Measurements from ENCODE around the gene C17orf107.

C17orf107 gene

GRCh38 chr17:4933646-4934045 lies 34.3 kb downstream of the C17orf107 start:
- no peak for DNase-seq

DNA sequence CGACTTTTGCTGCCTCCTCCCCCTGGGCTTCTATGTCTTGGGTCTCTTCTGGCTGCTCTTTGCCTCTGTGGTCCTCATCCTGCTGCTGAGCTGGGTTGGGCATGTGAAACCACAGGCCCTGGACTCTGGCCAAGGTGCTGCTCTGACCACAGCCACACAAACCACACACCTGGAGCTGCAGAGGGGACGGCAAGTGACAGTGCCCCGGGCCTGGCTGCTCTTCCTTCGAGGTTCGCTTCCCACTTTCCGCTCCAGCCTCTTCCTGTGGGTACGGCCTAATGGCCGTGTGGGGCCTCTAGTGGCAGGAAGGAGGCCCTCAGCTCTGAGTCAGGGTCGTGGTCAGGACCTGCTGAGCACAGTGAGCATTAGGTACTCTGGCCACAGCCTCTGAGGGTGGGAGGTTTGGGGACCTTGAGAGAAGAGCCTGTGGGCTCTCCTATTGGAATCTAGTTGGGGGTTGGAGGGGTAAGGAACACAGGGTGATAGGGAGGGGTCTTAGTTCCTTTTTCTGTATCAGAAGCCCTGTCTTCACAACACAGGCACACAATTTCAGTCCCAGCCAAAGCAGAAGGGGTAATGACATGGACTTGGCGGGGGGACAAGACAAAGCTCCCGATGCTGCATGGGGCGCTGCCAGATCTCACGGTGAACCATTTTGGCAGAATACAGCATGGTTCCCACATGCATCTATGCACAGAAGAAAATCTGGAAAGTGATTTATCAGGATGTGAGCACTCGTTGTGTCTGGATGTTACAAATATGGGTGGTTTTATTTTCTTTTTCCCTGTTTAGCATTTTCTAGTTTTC lies 35.0 kb downstream of the C17orf107 start:
- no peak for DNase-seq

DNA sequence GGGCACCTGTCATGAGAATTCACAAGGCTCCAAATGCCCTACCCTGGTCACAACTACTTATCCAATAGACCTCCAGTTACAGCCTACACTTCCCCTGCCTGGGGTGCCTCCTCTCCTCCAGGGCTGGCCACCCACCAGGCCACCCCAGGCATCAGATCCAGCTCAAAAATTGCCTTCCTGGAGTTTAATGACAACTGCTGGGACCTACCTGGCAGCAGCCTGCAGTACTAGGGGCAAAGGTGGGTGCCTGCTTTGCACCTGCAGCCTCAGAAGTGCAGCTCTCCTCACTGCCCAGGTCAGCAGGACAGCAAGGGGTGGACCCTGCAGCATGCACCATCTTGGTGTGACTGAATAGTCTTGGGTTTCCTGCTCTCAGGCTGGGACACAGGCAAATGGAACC lies 36.3 kb downstream of the C17orf107 start:
- no peak for DNase-seq

DNA sequence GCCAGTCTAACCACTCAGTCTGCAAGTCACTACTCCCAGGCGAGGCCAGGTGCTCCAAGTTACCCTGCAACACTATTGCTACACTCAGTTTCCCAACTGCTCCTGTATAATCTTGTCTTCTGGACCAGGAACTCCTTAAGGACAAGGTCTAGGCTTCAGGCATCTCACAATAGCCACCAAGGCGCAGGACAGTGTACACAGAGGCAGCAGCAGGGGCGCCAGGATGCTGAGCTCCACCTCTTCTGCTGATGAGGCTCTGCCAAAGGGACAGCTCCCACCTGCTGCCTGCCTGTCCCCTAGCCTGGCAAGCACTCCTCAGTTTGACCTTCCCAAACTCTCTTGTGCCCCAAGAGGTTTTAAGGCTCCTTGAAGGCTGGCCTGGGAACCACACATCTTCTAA lies 37.1 kb downstream of the C17orf107 start:
- DNase-seq, result no peak

DNA sequence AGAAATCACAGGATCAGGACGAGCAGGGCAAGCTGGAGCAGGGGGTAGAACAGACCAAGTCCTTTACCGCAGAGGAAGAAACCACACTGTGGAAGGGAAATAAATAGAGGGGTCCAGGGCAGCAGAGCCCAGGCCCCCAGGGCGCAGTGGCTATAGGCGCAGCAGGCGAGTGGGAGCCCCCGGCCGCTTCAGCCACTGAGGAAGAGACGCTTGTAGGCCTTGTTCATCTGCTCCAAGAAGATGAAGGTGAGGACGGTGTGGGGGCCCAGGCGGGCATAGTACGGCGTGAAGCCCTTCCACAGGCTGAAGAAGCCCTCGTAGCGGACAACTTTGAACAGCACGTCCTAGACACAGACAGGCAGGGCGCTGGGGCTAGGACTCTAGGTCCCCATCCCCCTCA lies 38.2 kb downstream of the C17orf107 start:
- DNase-seq, result no peak

DNA sequence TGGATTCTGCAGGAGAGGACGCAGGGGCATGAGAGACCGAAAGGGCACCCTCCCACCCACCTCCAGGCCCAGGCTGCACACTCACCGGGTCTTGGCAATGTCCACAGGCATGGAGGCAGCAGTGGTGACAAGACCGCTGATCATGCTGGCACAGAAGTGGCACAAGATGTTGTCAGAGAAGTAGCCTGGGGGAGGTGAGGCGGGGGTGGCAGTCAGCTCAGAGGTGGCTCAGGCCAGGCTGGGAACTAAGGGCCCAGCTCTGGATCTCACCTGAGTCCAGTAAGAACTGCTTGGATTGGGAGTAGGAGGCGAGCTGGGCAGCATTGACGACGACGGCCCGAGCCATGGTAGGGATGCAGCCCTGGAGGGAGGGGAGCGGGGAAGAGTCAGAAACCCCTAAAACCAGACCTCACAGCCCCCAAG lies 38.7 kb downstream of the C17orf107 start:
- no peak for DNase-seq

DNA sequence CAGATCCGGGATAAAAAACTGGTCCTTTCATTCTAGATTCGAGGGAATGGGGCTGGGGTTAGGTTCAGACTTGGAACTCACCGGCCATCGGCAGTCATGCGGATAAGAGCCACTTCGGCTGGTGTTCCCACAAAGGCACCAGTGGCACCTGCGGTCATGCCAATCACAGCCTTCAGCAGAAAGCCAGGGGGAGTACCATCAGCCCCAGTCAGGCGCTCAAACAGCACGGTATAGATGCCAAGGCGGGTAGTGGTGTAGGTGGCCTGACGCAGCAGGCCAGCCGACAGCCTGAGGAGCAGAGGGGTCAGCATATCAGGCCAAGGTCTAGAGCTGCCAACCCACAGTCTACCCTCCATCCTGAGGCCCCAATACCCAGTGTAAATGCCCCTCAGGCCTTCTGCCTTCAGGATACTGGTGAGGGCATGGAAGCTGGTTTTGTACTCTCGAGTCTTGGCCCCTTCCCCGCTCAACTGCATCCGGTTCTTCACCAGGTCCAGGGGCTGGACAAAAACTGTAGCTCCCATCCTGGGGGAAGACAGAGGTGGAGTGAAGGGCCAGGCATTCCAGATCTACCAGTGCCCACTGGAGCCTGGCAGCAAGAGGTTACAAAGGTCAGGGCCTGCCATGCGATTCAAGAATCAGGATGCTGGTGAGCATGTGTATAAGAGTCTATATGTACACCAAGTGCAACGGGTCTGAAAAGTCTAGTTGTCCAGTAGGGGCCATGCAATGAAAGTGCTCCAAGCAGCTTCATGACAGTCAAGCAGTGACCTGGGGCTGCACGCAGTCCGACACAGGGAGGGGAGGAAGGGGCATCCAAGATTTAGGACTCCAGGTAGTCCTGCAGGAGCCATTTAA lies 39.6 kb downstream of the C17orf107 start:
- no peak for DNase-seq

DNA sequence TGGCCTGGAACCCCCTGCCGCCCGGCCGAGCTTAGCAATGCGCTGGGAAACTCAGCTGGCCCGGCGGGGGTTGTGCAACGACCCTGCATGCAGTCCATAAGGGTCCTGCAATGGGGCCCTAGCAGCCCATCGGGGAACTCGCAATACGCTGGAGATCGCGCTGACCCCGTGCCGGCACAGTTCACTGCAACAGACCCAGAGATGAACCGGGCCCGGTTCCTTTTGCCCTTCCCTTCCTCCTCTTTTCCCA lies 40.1 kb downstream of the C17orf107 start:
- DNase-seq, result peak in 5 of 58 donors; percentile 55 to 72 (median 56)

- DNase-seq, result peak; percentile 73 to 100 (median 95)
These were observed 40.6 kb downstream of the C17orf107 start, which contains the start of the genes RNF167 and SLC25A11 for GRCh38 chr17:4939796-4940554. Gene RNF167, plus strand, starts transcription at chr17:4940268. Its CDS starts 642 bp downstream, at chr17:4940910. Gene SLC25A11, minus strand, starts transcription at chr17:4940046. Its CDS starts 136 bp downstream, at chr17:4939910.

- DNase-seq, result peak in 1 of 58 donors; percentile 83
These were observed 41.4 kb downstream of the C17orf107 start for GRCh38 chr17:4940555-4941318.

DNA sequence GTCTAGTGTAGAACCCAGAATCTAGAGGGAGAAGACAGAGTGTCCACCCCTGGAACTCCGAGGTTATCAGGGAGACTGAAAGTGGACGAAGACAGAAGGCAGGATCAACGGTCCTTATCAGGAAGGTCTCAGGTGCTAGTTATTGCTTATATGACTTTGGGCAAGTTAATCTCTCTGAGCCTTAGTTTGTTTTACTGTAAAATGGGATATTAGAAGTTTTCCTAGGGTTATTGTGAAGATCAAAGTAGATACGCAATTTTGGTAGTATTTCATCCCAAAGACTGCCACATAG lies 41.9 kb downstream of the C17orf107 start:
- no peak for DNase-seq

DNA sequence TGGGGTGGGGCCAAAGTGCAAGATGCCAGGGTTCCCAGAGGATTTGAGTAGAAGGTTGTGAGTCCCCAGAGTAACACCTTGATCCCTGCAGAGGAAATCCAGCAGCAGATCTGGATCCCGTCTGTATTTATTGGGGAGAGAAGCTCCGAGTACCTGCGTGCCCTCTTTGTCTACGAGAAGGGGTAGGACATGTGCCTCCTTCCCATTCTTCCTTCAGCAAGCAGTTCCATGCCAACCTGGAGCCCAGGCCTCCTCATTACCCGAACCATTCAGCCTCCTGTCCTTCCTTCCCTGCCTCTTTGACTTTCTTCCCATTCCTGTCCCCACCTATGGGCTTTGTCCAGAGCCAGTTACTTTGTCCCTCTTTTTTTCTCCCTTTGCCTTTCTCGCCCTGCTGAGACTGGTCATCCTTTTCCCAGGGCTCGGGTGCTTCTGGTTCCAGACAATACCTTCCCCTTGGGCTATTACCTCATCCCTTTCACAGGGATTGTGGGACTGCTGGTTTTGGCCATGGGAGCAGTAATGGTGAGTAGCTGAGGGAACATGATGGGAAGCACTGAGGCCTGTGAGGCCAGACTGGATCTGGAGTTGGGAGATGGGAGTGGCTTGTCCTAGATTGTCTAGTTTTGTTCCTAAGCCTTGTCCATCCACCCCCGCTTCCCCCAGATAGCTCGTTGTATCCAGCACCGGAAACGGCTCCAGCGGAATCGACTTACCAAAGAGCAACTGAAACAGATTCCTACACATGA lies 43.6 kb downstream of the C17orf107 start:
- DNase-seq, result no peak

GRCh38 chr17:4944163-4944553 lies 44.8 kb downstream of the C17orf107 start:
- DNase-seq, result no peak

- DNase-seq, result no peak
These were observed 45.3 kb downstream of the C17orf107 start for GRCh38 chr17:4944554-4945175.

DNA sequence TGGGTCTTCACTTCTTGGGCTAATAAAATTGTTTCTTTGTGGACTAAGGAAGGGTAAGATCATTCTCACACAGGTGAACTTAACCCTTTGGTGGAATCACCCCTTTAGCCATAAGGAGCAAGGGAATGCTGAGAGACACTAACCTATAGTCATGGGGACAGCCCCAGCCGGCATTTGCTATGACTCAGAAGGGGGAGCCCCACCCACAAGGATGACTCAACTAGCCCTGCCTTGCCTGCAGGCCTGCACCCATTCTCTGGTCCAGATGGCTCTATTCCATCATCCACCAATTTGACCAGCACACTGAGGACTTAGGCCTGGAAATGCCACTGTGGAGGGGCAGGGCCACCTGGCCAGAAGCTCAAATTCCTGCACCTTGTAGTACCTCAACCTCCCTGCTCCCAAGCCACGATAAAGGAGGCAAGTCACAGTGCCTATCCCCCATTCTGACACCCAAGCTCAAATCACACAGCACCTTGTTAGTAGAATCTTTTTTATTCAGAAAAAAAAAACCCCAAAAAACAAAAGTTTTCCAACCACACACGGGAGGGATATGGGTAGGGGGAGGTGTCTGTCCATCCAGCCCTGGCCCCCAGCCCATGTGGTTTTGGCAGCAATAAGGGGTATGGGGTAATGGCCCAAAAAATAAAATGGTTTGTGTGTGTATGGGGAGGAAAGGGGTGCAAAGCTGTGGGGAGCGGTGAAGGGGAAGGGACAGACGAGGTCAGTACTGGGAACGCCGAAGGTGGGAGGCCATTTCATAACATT lies 46.0 kb downstream of the C17orf107 start:
- peak in 21 of 58 donors; percentile 8 to 75 (median 27) for DNase-seq

DNA sequence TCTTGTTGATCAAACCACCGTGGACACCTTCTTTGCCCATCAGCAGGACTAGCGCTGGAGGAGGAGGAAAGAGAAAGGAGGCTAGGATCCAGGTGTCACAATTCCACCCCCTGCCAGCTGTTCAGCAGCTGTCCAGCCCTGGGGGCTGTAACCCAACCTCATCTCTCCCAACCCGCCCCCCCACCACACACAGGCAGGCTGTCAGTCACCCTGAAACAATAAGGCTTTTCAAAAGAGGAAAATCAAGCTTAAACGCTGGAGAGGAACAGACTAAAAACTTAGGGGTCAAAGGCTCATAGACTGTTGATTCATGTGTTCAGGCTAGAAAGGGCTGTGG lies 46.6 kb downstream of the C17orf107 start:
- no peak for DNase-seq

- DNase-seq, result no peak
These were observed 47.1 kb downstream of the C17orf107 start for GRCh38 chr17:4946312-4946976.

GRCh38 chr17:4947010-4947410 lies 47.7 kb downstream of the C17orf107 start:
- DNase-seq, result no peak
